ENCODE results near the gene ABHD16A. TPM values are rescaled to one million over a fixed set of nuclear protein-coding genes. Genes with fewer than 3 reads are reported as not detected.

Gene ABHD16A
- total RNA-seq, 1 donor, result 23.5 TPM

DNA sequence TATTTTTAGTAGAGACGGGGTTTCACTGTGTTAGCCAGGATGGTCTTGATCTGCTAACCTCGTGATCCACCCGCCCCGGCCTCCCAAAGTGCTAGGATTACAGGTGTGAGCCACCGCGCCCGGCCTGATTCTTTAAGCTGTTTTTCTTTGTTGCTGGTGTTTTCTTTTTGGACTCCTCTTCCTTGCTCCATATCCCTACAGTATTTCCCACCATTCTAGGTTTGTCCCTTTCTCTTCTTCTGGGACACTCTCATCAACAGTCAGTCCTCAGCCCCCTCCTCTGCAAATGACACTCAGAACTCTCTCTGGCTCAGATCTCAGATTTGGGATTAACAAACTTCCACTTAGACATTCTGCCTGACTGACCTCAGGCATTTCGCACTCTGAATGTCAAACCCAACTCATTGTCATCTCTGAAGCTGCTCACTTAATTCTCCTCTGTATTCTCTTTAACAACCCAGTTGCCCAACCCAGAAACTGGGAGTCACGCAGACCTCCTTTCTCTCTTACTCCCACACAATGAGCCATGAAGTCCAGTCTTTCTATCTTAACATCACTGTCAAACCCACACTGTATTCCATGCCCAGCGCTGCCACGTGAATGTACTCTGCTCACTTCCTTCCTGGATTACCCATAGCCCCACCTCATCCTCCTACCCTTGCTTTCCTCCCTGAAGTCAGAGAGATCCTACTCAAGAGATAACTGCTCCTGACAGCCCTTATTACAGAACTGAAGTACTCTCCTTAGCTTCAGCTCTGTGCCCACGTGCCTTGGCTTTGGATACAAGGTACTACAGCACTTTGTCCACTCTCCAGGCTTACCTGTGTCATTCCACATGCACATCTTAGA, 22.6 kb upstream of the ABHD16A start:
- TF ChIP-seq, protein P1, sequence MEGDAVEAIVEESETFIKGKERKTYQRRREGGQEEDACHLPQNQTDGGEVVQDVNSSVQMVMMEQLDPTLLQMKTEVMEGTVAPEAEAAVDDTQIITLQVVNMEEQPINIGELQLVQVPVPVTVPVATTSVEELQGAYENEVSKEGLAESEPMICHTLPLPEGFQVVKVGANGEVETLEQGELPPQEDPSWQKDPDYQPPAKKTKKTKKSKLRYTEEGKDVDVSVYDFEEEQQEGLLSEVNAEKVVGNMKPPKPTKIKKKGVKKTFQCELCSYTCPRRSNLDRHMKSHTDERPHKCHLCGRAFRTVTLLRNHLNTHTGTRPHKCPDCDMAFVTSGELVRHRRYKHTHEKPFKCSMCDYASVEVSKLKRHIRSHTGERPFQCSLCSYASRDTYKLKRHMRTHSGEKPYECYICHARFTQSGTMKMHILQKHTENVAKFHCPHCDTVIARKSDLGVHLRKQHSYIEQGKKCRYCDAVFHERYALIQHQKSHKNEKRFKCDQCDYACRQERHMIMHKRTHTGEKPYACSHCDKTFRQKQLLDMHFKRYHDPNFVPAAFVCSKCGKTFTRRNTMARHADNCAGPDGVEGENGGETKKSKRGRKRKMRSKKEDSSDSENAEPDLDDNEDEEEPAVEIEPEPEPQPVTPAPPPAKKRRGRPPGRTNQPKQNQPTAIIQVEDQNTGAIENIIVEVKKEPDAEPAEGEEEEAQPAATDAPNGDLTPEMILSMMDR (IDR thresholded peaks at IDR 0.05; ENCODE audit: insufficient read depth, low read length), result no peak
- no peak overlapping the region for H3K4me3 ChIP-seq (ENCODE audit: low read depth, low read length)
- DNase-seq (ENCODE audit: low read depth), result no peak

DNA sequence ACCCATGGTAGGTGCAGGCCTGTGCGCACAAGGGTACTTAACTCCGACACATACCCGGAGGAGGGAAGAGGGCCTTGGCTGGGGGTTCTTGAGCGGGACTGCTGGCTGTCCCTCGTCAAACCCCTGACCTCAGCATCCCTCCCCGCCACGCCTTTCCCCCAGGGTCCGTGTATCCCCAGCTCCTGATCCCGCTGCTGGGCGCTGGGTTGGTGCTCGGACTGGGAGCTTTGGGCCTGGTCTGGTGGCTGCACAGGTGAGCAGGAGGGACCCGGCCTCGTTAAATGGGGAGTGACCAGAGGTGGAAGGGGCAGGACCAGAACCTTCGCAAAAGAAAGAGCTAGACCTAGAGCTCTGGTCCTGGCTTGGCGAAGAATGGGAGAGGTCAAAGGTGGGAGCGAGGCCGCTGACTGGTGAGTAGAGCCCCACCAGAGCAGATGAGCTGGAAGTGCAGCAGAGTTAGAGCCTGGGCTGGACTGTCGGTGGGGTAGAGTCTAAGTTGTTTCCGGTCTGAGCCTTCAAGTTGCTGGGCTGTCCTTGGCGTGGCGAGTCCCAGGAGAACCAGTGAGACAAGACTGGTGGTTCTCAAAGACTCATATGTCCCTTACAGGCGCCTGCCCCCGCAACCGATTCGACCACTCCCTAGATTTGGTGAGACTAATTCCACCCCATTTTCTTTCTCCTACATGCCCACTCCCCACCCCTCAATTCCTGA, 21.0 kb upstream of the ABHD16A start:
- TF ChIP-seq, protein P1 (IDR thresholded peaks at IDR 0.05; ENCODE audit: insufficient read depth, low read length), result no peak
- no peak for DNase-seq (ENCODE audit: low read depth)
- H3K4me3 ChIP-seq (ENCODE audit: low read depth, low read length), result no peak overlapping the region

DNA sequence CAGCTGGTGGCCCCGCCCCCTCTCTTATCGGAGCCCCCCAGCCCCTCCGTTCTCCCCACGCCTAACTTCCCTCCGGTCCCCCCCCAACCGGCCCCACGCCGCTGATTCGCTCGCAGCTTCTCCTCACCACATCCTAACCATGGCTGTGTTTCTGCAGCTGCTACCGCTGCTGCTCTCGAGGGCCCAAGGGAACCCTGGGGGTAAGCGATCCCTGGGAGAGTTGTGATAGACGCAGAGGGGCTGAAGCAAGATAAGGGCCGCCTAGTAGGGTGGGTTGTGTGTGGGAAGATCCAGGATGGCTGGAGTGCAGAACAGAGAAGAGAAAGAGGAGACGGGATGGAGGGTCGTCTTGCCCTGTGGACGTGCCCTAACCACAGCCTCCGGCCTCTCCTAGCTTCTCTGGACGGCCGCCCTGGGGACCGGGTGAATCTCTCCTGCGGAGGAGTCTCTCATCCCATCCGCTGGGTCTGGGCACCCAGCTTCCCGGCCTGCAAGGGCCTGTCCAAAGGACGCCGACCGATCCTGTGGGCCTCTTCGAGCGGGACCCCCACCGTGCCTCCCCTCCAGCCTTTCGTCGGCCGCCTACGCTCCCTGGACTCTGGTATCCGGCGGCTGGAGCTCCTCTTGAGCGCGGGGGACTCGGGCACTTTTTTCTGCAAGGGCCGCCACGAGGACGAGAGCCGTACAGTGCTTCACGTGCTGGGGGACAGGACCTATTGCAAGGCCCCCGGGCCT, 20.3 kb upstream of the ABHD16A start, which contains the start of gene MPIG6B:
Gene MPIG6B, plus strand, starts transcription at position 129 of the 735 bp plus-strand sequence. Its CDS starts 11 bp downstream, at position 140.
- no peak within 1 kb of the TSS for H3K4me3 ChIP-seq (ENCODE audit: low read depth, low read length)
- TF ChIP-seq, protein P1 (IDR thresholded peaks at IDR 0.05; ENCODE audit: insufficient read depth, low read length), result no peak
- DNase-seq (ENCODE audit: low read depth), result no peak

GRCh38 chr6:31722173-31722572, 19.0 kb upstream of the ABHD16A start:
- H3K4me3 ChIP-seq (ENCODE audit: low read depth, low read length), result no peak overlapping the region
- DNase-seq (ENCODE audit: low read depth), result no peak
- TF ChIP-seq, protein P1 (IDR thresholded peaks at IDR 0.05; ENCODE audit: insufficient read depth, low read length), result no peak

- H3K4me3 ChIP-seq (ENCODE audit: low read depth, low read length), result no peak within 1 kb of the TSS
- TF ChIP-seq, protein P1 (IDR thresholded peaks at IDR 0.05; ENCODE audit: insufficient read depth, low read length), result no peak
- no peak for DNase-seq (ENCODE audit: low read depth)
Observed at GRCh38 chr6:31721351-31722020, 18.4 kb upstream of the ABHD16A start, which contains the start of gene LY6G6C. Gene LY6G6C (minus strand): TSS chr6:31721746. CDS start chr6:31721679, 67 bp downstream.

GRCh38 chr6:31720196-31720770, 17.2 kb upstream of the ABHD16A start:
- TF ChIP-seq, protein P1 (IDR thresholded peaks at IDR 0.05; ENCODE audit: insufficient read depth, low read length), result no peak
- no peak for DNase-seq (ENCODE audit: low read depth)
- no peak overlapping the region for H3K4me3 ChIP-seq (ENCODE audit: low read depth, low read length)

Data from fibroblast of the aortic adventitia (primary cell).